Activated CD4-positive, alpha-beta T cell treated with anti-CD3 and anti-CD28 coated beads, Interleukin-2, amount 10 ng/mL, durations not matched to agents 7 days and 5 days (primary cell): ENCODE results near the gene DCUN1D3. TPM values are rescaled to one million over a fixed set of nuclear protein-coding genes. Genes with fewer than 3 reads are reported as not detected.
"Not testable (repeated sequence)": the region's sequence is repeated elsewhere in the genome, so short reads cannot be mapped to it uniquely, and the experiment has no call there.

Experiments used
- CTCF ChIA-PET: fragments of 350-600 bp; sonication (Branson Sonifier 250); formaldehyde crosslinking; loops from one replicate; lab custom pipeline; 2021; ENCODE audit warnings: antibody characterized with exemption; lab: Charles Lee
- POLR2A ChIA-PET: fragments of 350-600 bp; sonication (Branson Sonifier 250); formaldehyde crosslinking; loops from one replicate; lab custom pipeline; 2021; ENCODE audit warnings: antibody characterized with exemption; lab: Charles Lee
- DNase-seq: peaks from one replicate; pipeline ENCODE4 v3.0.0-alpha.2; 2020
- H3K27ac Mint-ChIP-seq: one replicate; pipeline ENCODE4 v1.8.0; 2021; ENCODE audit warnings: mild to moderate bottlenecking, moderate library complexity, mixed read lengths
- H3K27me3 Mint-ChIP-seq: one replicate; pipeline ENCODE4 v1.8.0; 2021; ENCODE audit warnings: mixed read lengths
- H3K36me3 Mint-ChIP-seq: one replicate; pipeline ENCODE4 v1.8.0; 2021; ENCODE audit warnings: low read depth, mixed read lengths
- H3K4me1 Mint-ChIP-seq: one replicate; pipeline ENCODE4 v1.8.0; 2021; ENCODE audit warnings: mixed read lengths
- H3K4me3 Mint-ChIP-seq: one replicate; pipeline ENCODE4 v1.8.0; 2021; ENCODE audit warnings: mild to moderate bottlenecking, moderate library complexity, mixed read lengths
- H3K9me3 Mint-ChIP-seq: one replicate; pipeline ENCODE4 v1.8.0; 2021; ENCODE audit warnings: mixed read lengths
- total RNA-seq, 2 experiments: library from RNA; stranded (reverse); gene quantifications; one replicate each; pipeline ENCODE4 v1.2.3, GENCODE V29; 2021

Gene DCUN1D3
- total RNA-seq, 2 experiments from 2014 or later = 9.9 to 10.8 TPM

DNA sequence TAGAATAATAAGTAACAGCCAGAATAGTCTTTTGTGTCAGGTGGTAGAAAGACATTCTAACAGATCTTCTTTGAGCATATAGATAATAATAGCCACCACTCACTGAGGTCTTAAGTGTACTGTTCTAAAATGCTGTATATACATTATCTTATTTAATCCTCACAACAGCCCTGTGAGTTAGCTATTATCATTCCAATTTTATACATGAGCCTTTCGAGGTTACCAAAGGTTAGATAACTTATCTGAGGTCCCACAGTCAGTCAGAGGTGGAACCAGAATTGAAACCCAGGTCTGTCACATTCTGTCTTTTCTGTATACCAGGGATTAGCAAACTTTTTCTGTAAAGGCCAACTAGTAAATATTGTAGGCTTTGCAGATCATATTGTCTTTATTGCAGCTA, 70.6 kb downstream of the DCUN1D3 start:
- ChIA-PET POLR2A (interaction anchor here (0.6 kb wide), 2 partner anchors 10 to 48 kb away, joined by 4 to 5 read pairs; no protein-coding TSS in a partner anchor), CTCF (no interaction called here)
- no peaks in the 10 kb centered on the region for H3K27me3 Mint-ChIP-seq
- H3K36me3 Mint-ChIP-seq = peaks cover 26% of the 10 kb centered on the region
- H3K9me3 Mint-ChIP-seq = peaks cover 1% of the 10 kb centered on the region
- no peak overlapping the region for H3K27ac Mint-ChIP-seq
- no peak overlapping the region for H3K4me3 Mint-ChIP-seq
- no peak for DNase-seq
- H3K4me1 Mint-ChIP-seq = no peaks in the 10 kb centered on the region

DNA sequence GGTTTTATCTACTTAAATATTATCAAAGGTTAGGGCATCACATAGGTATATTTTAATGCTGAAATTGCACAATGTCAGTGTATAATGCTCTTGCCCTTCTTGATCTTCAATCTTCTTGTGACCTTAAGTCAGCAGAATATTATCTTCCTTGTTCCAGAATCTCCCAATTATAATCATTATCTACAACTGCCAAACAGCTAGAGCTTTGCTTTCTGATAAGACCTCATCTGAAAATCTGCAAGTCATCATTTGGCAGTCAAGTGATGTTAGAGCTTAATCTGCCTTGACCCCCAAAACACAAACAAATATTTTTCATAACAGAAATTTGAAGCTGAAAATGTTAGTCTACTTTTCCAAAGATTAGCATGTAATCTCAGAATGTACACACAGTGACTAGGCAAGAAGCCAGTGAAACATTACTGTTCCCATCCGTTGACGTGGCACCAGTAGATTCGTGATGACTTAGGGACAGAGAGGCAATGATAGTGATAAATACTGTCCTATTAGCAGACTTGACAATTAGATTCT, 74.1 kb downstream of the DCUN1D3 start:
- ChIA-PET POLR2A (no interaction called here), CTCF (interaction anchor here (0.9 kb wide), 1 partner anchor 12 kb away, joined by 3 read pairs; no protein-coding TSS in a partner anchor)
- Mint-ChIP-seq H3K36me3 (peaks cover 28% of the 10 kb centered on the region), H3K4me1 (peaks cover 13% of the 10 kb centered on the region), H3K9me3 (no peaks in the 10 kb centered on the region), H3K27me3 (no peaks in the 10 kb centered on the region), H3K4me3 (no peak overlapping the region), H3K27ac (no peak overlapping the region)
- no peak for DNase-seq

DNA sequence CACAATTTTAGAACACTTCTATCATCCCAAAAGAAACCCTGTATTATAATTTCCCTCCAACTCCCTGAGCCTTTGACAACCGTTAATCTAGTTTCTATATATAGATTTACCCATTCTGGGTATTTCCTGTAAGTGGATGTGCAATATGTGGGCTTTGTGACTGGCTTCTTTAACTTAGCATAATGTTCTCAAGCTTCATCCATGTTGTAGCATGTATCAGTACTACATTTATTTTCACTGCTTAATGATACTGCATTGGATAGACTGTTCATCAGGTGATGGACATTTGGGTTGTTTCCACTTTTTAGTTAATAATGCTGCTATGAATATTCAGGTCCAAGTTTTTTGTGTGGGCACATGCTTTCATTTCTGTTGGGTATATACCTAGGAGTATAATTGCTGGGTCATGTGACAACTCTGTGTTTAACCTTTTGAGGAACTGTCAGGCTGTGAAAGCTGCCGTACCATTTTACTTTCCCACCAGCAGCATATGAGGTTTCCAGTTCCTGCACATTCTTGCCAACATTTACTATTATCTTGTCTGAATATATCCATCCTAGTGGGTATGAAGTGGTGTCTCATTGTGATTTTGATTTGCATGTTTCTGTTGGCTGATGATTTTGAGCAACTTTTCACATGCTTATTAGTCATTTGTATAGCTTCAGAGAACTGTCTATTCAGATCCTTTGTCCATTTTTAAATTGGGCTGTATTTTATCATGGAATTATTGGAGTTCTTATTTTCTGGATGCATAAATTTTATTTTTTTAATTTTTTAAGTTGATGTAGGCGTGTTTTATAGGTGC, 77.4 kb downstream of the DCUN1D3 start:
- ChIA-PET CTCF (no interaction called here), POLR2A (no interaction called here)
- peaks cover 13% of the 10 kb centered on the region for H3K4me1 Mint-ChIP-seq
- no peak overlapping the region for H3K4me3 Mint-ChIP-seq
- peaks cover 42% of the 10 kb centered on the region for H3K36me3 Mint-ChIP-seq
- H3K27me3 Mint-ChIP-seq = no peaks in the 10 kb centered on the region
- DNase-seq = no peak
- H3K9me3 Mint-ChIP-seq = no peaks in the 10 kb centered on the region
- H3K27ac Mint-ChIP-seq = peak overlapping the region; percentile 48

DNA sequence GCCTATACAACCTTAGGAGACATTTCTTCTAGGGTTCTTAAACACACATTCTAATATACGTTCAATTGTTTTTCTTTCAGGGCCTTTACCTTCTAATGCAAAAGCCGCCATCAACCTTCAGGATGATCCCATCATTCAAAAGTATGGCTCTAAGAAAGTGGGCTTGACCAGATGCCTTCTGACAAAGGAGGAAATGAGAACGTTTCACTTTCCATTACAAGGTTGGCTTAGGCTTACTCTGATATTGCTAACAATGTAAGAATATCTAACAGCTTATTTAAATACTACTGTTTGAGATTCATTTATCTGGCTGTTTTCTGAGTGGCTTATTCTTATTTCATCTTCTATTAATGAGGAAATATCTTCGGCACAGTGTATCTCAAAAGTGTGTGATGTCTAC, 78.5 kb downstream of the DCUN1D3 start:
- no peak for DNase-seq
- peaks cover 13% of the 10 kb centered on the region for H3K4me1 Mint-ChIP-seq
- H3K9me3 Mint-ChIP-seq = no peaks in the 10 kb centered on the region
- peaks cover 43% of the 10 kb centered on the region for H3K36me3 Mint-ChIP-seq
- no peak overlapping the region for H3K4me3 Mint-ChIP-seq
- ChIA-PET POLR2A (no interaction called here), CTCF (interaction anchor here (1.3 kb wide), 1 partner anchor 9 kb away, joined by 4 read pairs; no protein-coding TSS in a partner anchor)
- no peaks in the 10 kb centered on the region for H3K27me3 Mint-ChIP-seq
- no peak overlapping the region for H3K27ac Mint-ChIP-seq

DNA sequence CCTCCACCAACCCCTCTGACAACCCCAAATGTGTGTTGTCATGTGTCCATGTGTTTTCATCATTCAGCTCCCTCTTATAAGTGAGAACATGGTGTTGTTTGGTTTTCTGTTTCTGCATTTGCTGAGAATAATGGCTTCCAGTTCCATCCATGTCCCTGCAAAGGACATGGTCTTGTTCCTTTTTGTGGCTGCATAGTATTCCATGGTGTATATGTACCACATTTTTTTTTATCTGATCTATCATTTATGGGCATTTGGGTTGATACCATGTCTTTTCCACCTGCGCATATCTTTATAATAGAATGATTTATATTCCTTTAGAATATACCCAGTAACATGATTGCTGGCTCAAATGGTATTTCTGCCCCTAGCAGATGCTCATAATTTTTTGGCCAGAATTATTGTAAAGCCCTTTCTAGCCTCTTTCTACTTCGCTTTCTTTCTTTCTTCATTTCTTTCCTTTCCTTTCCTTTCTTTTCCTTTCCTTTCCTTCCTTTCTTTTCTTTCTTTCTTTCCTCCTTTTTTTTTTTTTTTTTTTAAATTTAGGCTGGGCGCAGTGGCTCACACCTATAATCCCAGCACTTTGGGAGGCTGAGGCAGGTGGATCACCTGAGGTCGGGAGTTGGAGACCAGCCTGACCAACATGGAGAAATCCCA, 81.1 kb downstream of the DCUN1D3 start:
- CTCF ChIA-PET = interaction anchor here (1.0 to 1.7 kb wide), 3 partner anchors 12 to 44 kb away, joined by 3 to 4 read pairs (median 4); no protein-coding TSS in a partner anchor
- Mint-ChIP-seq H3K4me3 (no peak overlapping the region), H3K4me1 (peaks cover 23% of the 10 kb centered on the region), H3K27ac (no peak overlapping the region), H3K36me3 (peaks cover 52% of the 10 kb centered on the region), H3K9me3 (no peaks in the 10 kb centered on the region), H3K27me3 (no peaks in the 10 kb centered on the region)
- POLR2A ChIA-PET = no interaction called here
- DNase-seq = no peak

DNA sequence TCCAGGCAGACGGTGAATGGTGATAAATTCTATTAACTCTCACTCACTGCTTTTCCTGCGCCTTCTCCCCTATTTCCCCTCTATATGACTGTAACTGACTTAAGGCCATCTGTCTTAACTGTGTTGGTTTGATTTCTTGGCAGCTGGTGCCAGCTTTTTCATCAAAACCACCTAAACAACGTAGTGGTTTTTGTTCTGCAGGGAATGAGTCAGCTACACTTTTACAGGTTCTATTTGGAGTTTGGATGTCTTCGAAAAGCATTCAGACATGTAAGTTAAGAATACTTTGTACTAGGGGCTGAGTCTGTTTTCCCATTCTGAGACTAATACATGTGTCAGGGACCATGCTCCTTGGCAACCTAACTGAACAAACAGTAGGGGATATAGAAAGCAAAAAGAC, 85.4 kb downstream of the DCUN1D3 start:
- ChIA-PET CTCF (interaction anchor here (0.7 to 1.3 kb wide), 2 partner anchors 9 to 11 kb away, joined by 3 to 4 read pairs; partner anchors contain the start of genes ERI2 and REXO5), POLR2A (interaction anchor here (1.1 kb wide), 1 partner anchor 9 kb away, joined by 3 read pairs; the partner anchor contains the start of genes ERI2 and REXO5)
- H3K36me3 Mint-ChIP-seq = peaks cover 36% of the 10 kb centered on the region
- H3K27me3 Mint-ChIP-seq = no peaks in the 10 kb centered on the region
- H3K4me1 Mint-ChIP-seq = peaks cover 17% of the 10 kb centered on the region
- no peak overlapping the region for H3K4me3 Mint-ChIP-seq
- no peaks in the 10 kb centered on the region for H3K9me3 Mint-ChIP-seq
- no peak for DNase-seq
- H3K27ac Mint-ChIP-seq = peak overlapping the region; percentile 7

DNA sequence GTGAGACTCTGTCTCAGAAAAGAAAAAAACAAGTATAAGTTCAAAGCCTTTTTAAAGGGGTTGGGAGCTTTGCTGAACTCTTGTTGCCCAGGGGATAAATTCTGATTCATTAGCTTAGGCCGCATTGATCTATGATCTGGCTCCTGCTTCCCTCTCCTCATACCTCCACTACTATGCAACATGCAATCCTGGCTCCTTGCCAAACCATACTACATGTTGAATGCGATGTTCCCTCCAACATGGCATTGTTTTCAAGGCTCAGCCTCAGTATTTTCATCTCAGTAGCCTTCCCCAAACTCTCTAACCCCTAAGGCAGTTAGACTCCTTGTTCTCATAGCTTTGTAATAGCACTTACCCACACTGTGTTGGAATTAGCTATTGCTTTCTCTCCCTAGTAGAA, 87.6 kb downstream of the DCUN1D3 start:
- ChIA-PET POLR2A (no interaction called here), CTCF (interaction anchor here (0.9 to 1.1 kb wide), 2 partner anchors 9 to 71 kb away, joined by 3 to 4 read pairs; no protein-coding TSS in a partner anchor)
- no peak for DNase-seq
- Mint-ChIP-seq H3K27ac (no peak overlapping the region), H3K36me3 (peaks cover 32% of the 10 kb centered on the region), H3K4me3 (no peak overlapping the region), H3K9me3 (no peaks in the 10 kb centered on the region), H3K4me1 (peaks cover 30% of the 10 kb centered on the region), H3K27me3 (no peaks in the 10 kb centered on the region)

DNA sequence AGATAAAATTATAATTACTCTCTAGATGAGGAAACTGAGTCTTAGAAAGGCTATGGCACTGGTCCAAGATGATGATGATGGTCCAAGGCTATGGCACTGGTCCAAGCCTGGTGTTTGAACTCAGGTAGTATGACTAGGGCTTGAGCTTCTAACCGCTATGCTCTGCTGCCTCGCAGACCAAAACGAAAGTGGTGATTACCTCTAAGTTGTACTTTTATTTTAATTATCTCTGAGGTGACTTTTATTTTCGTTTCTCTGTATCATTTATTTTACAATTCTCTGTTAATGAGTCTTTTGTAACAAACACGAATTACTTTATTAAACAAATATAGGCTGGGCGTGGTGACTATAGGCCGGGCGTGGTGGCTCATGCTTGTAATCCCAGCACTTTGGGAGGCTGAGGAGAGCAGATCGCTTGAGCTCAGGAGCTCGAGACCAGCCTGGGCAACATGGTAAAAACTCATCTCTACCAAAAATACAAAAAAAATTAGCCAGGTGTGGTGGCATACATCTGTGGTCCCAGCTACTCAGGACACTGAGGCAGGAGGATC, 88.2 kb downstream of the DCUN1D3 start:
- H3K9me3 Mint-ChIP-seq = no peaks in the 10 kb centered on the region
- H3K27ac Mint-ChIP-seq = no peak overlapping the region

DNA sequence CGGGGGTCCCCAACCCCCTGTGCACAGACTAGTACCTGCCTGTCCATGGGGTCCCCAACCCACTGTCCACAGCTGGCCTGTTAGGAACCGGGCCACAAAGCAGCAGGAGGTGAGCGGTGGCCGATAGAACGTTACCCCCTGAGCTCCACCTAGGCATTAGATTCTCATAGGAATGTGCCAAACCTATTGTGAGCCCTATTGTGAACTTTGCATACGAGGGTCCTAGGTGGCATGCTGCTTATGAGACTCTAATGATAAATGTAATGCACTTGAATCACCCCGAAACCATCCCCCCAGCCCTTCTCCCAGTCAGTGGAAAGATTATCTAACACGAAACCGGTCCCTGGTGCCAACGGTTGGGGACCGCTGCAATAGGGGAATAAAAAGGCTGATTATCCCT, 92.3 kb downstream of the DCUN1D3 start:
- Mint-ChIP-seq H3K4me1 (peaks cover 40% of the 10 kb centered on the region), H3K27me3 (no peaks in the 10 kb centered on the region), H3K36me3 (peaks cover 10% of the 10 kb centered on the region), H3K27ac (peak overlapping the region; percentile 94), H3K4me3 (peak overlapping the region; percentile 96), H3K9me3 (no peaks in the 10 kb centered on the region)
- CTCF ChIA-PET = no interaction called here
- POLR2A ChIA-PET = no interaction called here
- no peak for DNase-seq

More for the DNA sequence above, 88.2 kb downstream of the DCUN1D3 start:
- POLR2A ChIA-PET = no interaction called here
- H3K4me3 Mint-ChIP-seq = no peak overlapping the region
- peaks cover 33% of the 10 kb centered on the region for H3K4me1 Mint-ChIP-seq
- CTCF ChIA-PET = no interaction called here
- H3K36me3 Mint-ChIP-seq = peaks cover 32% of the 10 kb centered on the region
- no peaks in the 10 kb centered on the region for H3K27me3 Mint-ChIP-seq
- no peak for DNase-seq

DNA sequence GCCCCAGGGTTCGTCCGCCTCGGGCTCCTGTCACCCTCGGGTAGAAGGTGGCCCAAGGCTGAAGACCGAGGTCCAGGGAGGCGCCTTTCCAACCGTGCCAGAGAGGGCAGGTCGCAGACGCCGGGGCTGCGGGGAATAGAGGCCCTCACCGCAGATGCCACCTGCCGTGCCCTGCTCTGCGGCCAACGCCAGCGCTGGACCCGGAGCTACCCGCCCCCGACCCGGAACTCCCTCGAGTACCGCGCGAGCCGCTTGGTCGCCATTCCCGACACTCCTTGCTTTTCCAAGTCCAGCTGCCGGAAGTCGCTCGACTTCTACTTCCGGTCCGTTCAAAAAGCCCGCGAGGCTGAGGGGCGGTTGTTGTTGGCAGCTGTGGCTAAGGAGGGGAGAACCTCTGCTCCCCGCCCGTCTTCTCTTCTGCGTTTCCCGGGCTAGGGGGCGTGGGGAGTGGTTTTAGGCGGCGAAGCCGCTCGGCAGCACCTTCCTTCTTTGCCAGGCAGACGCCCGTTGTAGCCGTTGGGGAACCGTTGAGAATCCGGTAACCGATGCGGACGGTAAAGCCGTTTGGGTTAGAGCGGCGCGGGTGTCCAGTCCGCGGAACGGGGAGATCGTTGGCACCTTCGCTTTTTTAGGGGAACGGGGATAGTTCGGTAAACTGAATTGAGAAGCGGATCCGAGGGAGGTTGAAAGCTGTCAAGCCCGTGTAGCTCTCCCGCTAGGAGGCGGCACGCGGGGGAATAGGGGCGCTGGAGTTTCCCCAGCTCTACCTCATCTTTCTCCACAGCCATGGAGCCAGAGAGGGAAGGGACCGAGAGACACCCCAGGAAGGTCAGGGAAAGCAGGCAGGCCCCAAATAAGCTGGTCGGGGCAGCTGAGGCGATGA, 93.7 kb downstream of the DCUN1D3 start, which contains the start of the genes ERI2 and REXO5:
Gene ERI2 (minus strand): TSS at position 305 of the 883 bp plus-strand sequence. CDS start 42 bp downstream, at position 263.
Gene REXO5 (plus strand): TSS at position 360 of the 883 bp plus-strand sequence. CDS start 427 bp downstream, at position 787.
- Mint-ChIP-seq H3K4me3 (peak within 1 kb of the TSS; percentile 96), H3K36me3 (peaks cover 10% of the 10 kb centered on the region), H3K27me3 (no peaks in the 10 kb centered on the region), H3K4me1 (peaks cover 40% of the 10 kb centered on the region), H3K9me3 (no peaks in the 10 kb centered on the region), H3K27ac (peak within 1 kb of the TSS; percentile 94)
- DNase-seq = peak; percentile 81
- ChIA-PET CTCF (interaction anchor here (1.0 to 1.5 kb wide), 7 partner anchors 8 to 66 kb away, joined by 3 to 5 read pairs (median 4); no protein-coding TSS in a partner anchor), POLR2A (interaction anchor here (0.5 to 1.2 kb wide), 5 partner anchors 8 to 1422 kb away, joined by 3 to 6 read pairs (median 3); no protein-coding TSS in a partner anchor)

DNA sequence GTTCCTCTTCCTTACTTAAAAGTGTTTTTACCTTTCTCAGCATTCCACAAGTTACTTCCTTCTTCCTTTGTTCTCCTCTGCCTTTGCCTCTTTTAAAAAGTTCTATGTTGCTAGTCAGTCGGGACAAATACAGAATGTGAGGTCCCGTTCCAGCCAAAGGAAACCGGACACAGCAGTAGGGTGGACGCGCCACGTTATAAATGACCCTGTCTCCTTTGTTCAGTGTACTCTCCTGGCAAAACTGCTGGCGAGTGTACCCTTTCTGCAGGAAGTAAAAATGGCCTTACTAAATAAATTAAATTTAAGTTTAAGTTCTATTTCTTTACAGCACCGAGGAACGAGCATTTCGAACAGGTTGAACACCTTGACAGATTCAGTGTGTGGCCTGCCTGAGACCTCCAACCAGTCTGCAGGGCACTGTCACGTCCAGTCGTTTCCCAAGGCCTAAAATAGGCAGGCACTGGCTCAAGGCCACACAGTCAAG, 94.4 kb downstream of the DCUN1D3 start:
- not testable (repeated sequence) for H3K36me3 Mint-ChIP-seq, DNase-seq, H3K9me3 Mint-ChIP-seq, H3K27me3 Mint-ChIP-seq
- POLR2A ChIA-PET = interaction anchor here (0.5 to 1.2 kb wide), 2 partner anchors 9 to 45 kb away, joined by 3 read pairs; no protein-coding TSS in a partner anchor
- H3K27ac Mint-ChIP-seq = peak overlapping the region; percentile 94
- H3K4me3 Mint-ChIP-seq = peak overlapping the region; percentile 96
- peaks cover 35% of the 10 kb centered on the region for H3K4me1 Mint-ChIP-seq
- CTCF ChIA-PET = interaction anchor here (1.0 to 1.7 kb wide), 4 partner anchors 9 to 65 kb away, joined by 3 to 11 read pairs (median 4); no protein-coding TSS in a partner anchor
